GM18951 (cell line): ENCODE measurements around the gene HNRNPLL.

Experiments used
- POLR2A ChIP-seq: IDR thresholded peaks from 4 replicates; pipeline ENCODE4 v1.6.1; 2011; ENCODE audit warnings: mild to moderate bottlenecking; ENCODE audit not compliant: insufficient read length, insufficient read depth; ENCODE audit errors: extremely low read depth
- in situ Hi-C: fragments of 300-500 bp; cut with MboI; formaldehyde crosslinking; loops from one replicate; pipeline ENCODE4 v1.12.0; 2022; ENCODE audit warnings: low sequenced_read_pairs, mixed read lengths, inconsistent platforms; ENCODE audit not compliant: unreplicated experiment

Gene HNRNPLL

GRCh38 chr2:38631976-38632375 lies 29.2 kb upstream of the HNRNPLL start:
- no peak for TF ChIP-seq POLR2A
- in situ Hi-C loops, result no loop called here

GRCh38 chr2:38629684-38630083 lies 27.0 kb upstream of the HNRNPLL start:
- no peak for TF ChIP-seq POLR2A
- in situ Hi-C loops, result no loop called here

GRCh38 chr2:38627391-38627790 lies 24.7 kb upstream of the HNRNPLL start:
- in situ Hi-C loops, result no loop called here
- TF ChIP-seq POLR2A, result no peak

GRCh38 chr2:38626326-38627035 lies 23.8 kb upstream of the HNRNPLL start:
- TF ChIP-seq POLR2A, result no peak
- in situ Hi-C loops, result no loop called here

- no peak for TF ChIP-seq POLR2A
- in situ Hi-C loops, result no loop called here
Observed at GRCh38 chr2:38622210-38622609, 19.5 kb upstream of the HNRNPLL start.

GRCh38 chr2:38621018-38621417 lies 18.3 kb upstream of the HNRNPLL start:
- in situ Hi-C loops, result no loop called here
- no peak for TF ChIP-seq POLR2A

GRCh38 chr2:38620282-38620977 lies 17.7 kb upstream of the HNRNPLL start:
- in situ Hi-C loops, result no loop called here
- no peak for TF ChIP-seq POLR2A

GRCh38 chr2:38619458-38620164 lies 16.9 kb upstream of the HNRNPLL start:
- TF ChIP-seq POLR2A, result no peak
- in situ Hi-C loops, result no loop called here

GRCh38 chr2:38617301-38617700 lies 14.6 kb upstream of the HNRNPLL start:
- no peak for TF ChIP-seq POLR2A
- in situ Hi-C loops, result no loop called here

- no peak for TF ChIP-seq POLR2A
- in situ Hi-C loops, result no loop called here
Observed at GRCh38 chr2:38615237-38615636, 12.5 kb upstream of the HNRNPLL start.

- TF ChIP-seq POLR2A, result no peak
- in situ Hi-C loops, result no loop called here
Observed at GRCh38 chr2:38613849-38614213, 11.1 kb upstream of the HNRNPLL start.

- in situ Hi-C loops, result no loop called here
- TF ChIP-seq POLR2A, result no peak
Observed at GRCh38 chr2:38613126-38613848, 10.6 kb upstream of the HNRNPLL start.

- in situ Hi-C loops, result no loop called here
- no peak for TF ChIP-seq POLR2A
Observed at GRCh38 chr2:38610851-38611801, 8.4 kb upstream of the HNRNPLL start.

- in situ Hi-C loops, result loop anchor here (10.0 kb wide), 1 partner anchor 136 kb away; no protein-coding TSS in a partner anchor
Observed at GRCh38 chr2:38609246-38609645, 6.5 kb upstream of the HNRNPLL start.
